ENCODE data around the gene PARPBP. TPM values are rescaled to one million over a fixed set of nuclear protein-coding genes. Genes with fewer than 3 reads are reported as not detected.

PARPBP gene, protein sequence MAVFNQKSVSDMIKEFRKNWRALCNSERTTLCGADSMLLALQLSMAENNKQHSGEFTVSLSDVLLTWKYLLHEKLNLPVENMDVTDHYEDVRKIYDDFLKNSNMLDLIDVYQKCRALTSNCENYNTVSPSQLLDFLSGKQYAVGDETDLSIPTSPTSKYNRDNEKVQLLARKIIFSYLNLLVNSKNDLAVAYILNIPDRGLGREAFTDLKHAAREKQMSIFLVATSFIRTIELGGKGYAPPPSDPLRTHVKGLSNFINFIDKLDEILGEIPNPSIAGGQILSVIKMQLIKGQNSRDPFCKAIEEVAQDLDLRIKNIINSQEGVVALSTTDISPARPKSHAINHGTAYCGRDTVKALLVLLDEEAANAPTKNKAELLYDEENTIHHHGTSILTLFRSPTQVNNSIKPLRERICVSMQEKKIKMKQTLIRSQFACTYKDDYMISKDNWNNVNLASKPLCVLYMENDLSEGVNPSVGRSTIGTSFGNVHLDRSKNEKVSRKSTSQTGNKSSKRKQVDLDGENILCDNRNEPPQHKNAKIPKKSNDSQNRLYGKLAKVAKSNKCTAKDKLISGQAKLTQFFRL
- 10 to 100 TPM; 16.2 to 18.9 TPM for total RNA-seq

DNA sequence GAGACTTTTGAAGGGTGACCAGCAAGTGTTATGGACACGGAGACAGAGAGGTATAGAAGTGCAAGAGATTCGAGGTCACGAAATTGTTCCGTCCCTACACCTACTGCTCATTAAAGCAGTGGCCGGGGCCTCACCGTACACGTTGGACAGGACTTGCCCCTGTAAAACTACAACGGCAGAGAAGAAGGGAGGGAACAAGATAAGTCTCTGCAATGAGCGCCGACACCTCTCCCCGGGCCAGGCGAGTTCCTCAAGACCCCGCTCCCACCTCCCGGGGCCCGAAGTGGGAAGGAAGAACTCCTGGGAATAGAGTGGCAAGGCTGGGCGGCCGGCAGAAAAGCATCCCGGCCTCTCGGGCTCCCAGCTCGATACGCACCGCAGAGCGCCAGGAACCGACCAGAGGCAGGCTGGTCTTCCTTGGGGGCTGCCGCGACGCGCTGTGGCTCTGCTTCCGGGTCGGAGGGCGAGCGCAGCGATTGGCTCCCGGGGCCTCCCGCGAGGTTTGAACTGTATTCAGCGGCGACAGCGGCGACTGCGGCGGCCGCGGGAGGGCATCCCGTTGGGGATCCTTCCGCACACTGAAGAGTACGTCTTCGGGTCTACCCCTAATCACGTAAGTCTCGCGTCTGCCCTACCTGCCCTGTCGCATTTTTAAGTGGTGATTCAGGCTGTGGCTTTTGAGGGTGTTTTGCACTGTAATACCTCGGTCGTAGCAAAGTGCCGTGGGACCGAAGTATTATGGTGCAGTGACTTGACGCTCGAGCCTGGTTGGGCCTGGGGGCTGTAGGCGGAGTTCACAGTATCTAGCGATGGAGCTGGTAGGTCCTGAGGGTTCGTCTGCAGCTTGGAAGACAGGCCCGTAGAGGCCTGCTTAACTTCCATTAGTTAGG lies at the start of gene PARPBP, which contains the start of gene NUP37:
TSS of gene PARPBP (plus strand) at position 510 of the 890 bp plus-strand sequence. CDS start 3,706 bp downstream, outside the sequence.
TSS of gene NUP37 (minus strand) at position 441 of the 890 bp plus-strand sequence. CDS start 1,596 bp downstream, outside the sequence.

DNA sequence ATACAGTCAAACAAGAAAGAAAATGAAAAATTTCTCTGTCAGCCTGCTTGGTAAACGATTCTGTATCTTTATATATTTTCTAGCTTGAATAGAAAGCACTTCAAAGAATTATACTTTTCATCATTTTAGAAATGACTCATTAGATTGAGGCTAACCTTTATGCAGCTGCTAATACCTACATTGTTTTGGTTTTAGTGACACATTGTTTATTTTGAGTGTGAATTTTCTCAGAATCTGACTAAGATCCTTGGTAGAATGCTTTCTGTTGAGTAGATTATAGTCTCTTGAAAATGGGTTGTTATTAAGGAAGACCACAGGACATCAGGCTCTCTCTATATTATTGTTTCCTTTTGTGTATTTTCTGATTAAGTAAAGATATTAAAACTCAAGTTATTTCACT lies 77.8 kb downstream of the PARPBP start, which contains the start of gene PMCH:
TSS of gene PMCH (minus strand) at position 45 of the 400 bp plus-strand sequence. CDS start 63 bp downstream, outside the sequence.

Other genes starting within 250 kb of the PARPBP start
- gene DRAM1, start 242.6 kb upstream of the PARPBP start, total RNA-seq, result 1 to 10 TPM; 1.7 to 2.3 TPM
- 10 to 100 TPM; 54.8 to 57.6 TPM for gene WASHC3, start 58.2 kb upstream of the PARPBP start, total RNA-seq
- gene NUP37, start 69 bp upstream of the PARPBP start, total RNA-seq, result 10 to 100 TPM; 41.3 to 43.0 TPM
- gene PMCH, start 77.7 kb downstream of the PARPBP start, total RNA-seq, result under 1 TPM in 1 of 2 experiments, not detected in 1; 0.28 TPM

Measured in activated naive CD4-positive, alpha-beta T cell treated with anti-CD3 and anti-CD28 coated beads, Interleukin-2, amount 10 ng/mL, durations not matched to agents 5 hours and 36 hours (primary cell).